WTC11 (cell line): Measurements from ENCODE around the gene WDR64. TPM values are rescaled to one million over a fixed set of nuclear protein-coding genes. Genes with fewer than 3 reads are reported as not detected.

Experiments
- ATAC-seq: fragments of 200-7000 bp; cut with Tn5 transposase; 2 replicates; pipeline ENCODE4 v1.10.0; 2021; ENCODE audit warnings: mild to moderate bottlenecking, moderate library complexity
- CTCF ChIA-PET: fragments of 300-600 bp; sonication (Branson Sonifier 250); formaldehyde crosslinking; loops from one replicate; lab custom pipeline; 2021; ENCODE audit warnings: antibody characterized with exemption; lab: Charles Lee
- POLR2A ChIA-PET: fragments of 350-600 bp; sonication (Branson Sonifier 250); formaldehyde crosslinking; loops from one replicate; lab custom pipeline; 2021; ENCODE audit warnings: antibody characterized with exemption; lab: Charles Lee
- DNase-seq: peaks from one replicate; pipeline ENCODE4 v3.0.0; 2021; ENCODE audit warnings: low spot score
- H3K27ac Mint-ChIP-seq: 2 replicates; pipeline ENCODE4 v1.8.0; 2021; ENCODE audit warnings: mixed read lengths
- H3K27me3 Mint-ChIP-seq: 2 replicates; pipeline ENCODE4 v1.8.0; 2021; ENCODE audit warnings: low read depth, mild to moderate bottlenecking, moderate library complexity, mixed read lengths
- H3K36me3 Mint-ChIP-seq: 2 replicates; pipeline ENCODE4 v1.8.0; 2021; ENCODE audit warnings: mixed read lengths
- H3K4me1 Mint-ChIP-seq: 2 replicates; pipeline ENCODE4 v1.8.0; 2022; ENCODE audit warnings: mixed read lengths
- H3K4me3 Mint-ChIP-seq: 2 replicates; pipeline ENCODE4 v1.8.0; 2021; ENCODE audit warnings: mild to moderate bottlenecking, moderate library complexity, mixed read lengths
- H3K9me3 Mint-ChIP-seq: 2 replicates; pipeline ENCODE4 v1.8.0; 2021; ENCODE audit warnings: mixed read lengths
- ARID4B ChIP-seq: sonication (generic); formaldehyde crosslinking; IDR thresholded peaks from 2 replicates; pipeline ENCODE4 v1.8.0; 2023; ENCODE audit warnings: missing genetic modification reagents, mild to moderate bottlenecking, borderline replicate concordance
- ATF1 ChIP-seq: sonication (generic); formaldehyde crosslinking; IDR thresholded peaks from 2 replicates; pipeline ENCODE4 v1.8.1; 2023; ENCODE audit warnings: mild to moderate bottlenecking, moderate library complexity, missing genetic modification reagents
- CREB1 ChIP-seq: sonication (generic); formaldehyde crosslinking; IDR thresholded peaks from 2 replicates; pipeline ENCODE4 v1.8.0; 2023; ENCODE audit warnings: mild to moderate bottlenecking, missing genetic modification reagents
- E2F4 ChIP-seq: sonication (generic); formaldehyde crosslinking; IDR thresholded peaks from 2 replicates; pipeline ENCODE4 v1.8.1; 2022; ENCODE audit warnings: low read depth, mild to moderate bottlenecking, moderate library complexity, missing genetic modification reagents, borderline replicate concordance
- ERG ChIP-seq: fragments of 250-450 bp; sonication (Bioruptor Pico); IDR thresholded peaks from 2 replicates; pipeline ENCODE4 v1.8.0; 2021; ENCODE audit warnings: mild to moderate bottlenecking
- FOXP4 ChIP-seq: sonication (generic); formaldehyde crosslinking; IDR thresholded peaks from 2 replicates; pipeline ENCODE4 v1.8.0; 2022; ENCODE audit warnings: mild to moderate bottlenecking, missing genetic modification reagents
- GRHL2 ChIP-seq: fragments of 250-450 bp; sonication (Bioruptor Pico); IDR thresholded peaks from 2 replicates; pipeline ENCODE4 v1.8.0; 2022; ENCODE audit warnings: mild to moderate bottlenecking, moderate library complexity; ENCODE audit not compliant: insufficient replicate concordance, severe bottlenecking
- SMAD4 ChIP-seq: sonication (generic); formaldehyde crosslinking; IDR thresholded peaks from 2 replicates; pipeline ENCODE4 v1.8.0; 2022; ENCODE audit warnings: mild to moderate bottlenecking, missing genetic modification reagents
- STAT6 ChIP-seq: sonication (generic); formaldehyde crosslinking; conservative IDR thresholded peaks from 2 replicates; pipeline ENCODE4 v1.8.1; 2023; ENCODE audit warnings: mild to moderate bottlenecking, low read depth, missing genetic modification reagents, moderate library complexity
- TEAD4 ChIP-seq: sonication (generic); formaldehyde crosslinking; IDR thresholded peaks from 2 replicates; pipeline ENCODE4 v1.8.0; 2022; ENCODE audit warnings: mild to moderate bottlenecking, missing genetic modification reagents
- TP53 ChIP-seq: sonication (generic); formaldehyde crosslinking; IDR thresholded peaks from 2 replicates; pipeline ENCODE4 v1.8.1; 2023; ENCODE audit warnings: mild to moderate bottlenecking, missing genetic modification reagents
- ZNF396 ChIP-seq: fragments of 250-450 bp; sonication (Bioruptor Pico); IDR thresholded peaks from 2 replicates; pipeline ENCODE4 v1.8.0; 2021; ENCODE audit warnings: mild to moderate bottlenecking, moderate library complexity, borderline replicate concordance
- ZNF425 ChIP-seq: fragments of 250-450 bp; sonication (Bioruptor Pico); conservative IDR thresholded peaks from 2 replicates; pipeline ENCODE4 v1.9.0; 2021; ENCODE audit warnings: mild to moderate bottlenecking
- ZNF512 ChIP-seq: sonication (generic); formaldehyde crosslinking; IDR thresholded peaks from 2 replicates; pipeline ENCODE4 v1.8.1; 2022; ENCODE audit warnings: missing genetic modification reagents, borderline replicate concordance
- total RNA-seq: library from RNA; stranded (reverse); gene quantifications from 3 replicates; pipeline ENCODE4 v1.2.3, GENCODE V29; 2021

The WDR64 gene
- total RNA-seq, 1 experiment from 2014 or later, result not detected

GRCh38 chr1:241632987-241633386, 19.1 kb upstream of the WDR64 start (continued):
- no peak for TF ChIP-seq ZNF512 (CRISPR knock-in tag)
- TF ChIP-seq ZNF425, result no peak
- TF ChIP-seq ERG (CRISPR knock-in tag), result no peak
- TF ChIP-seq FOXP4 (CRISPR knock-in tag), result no peak

- ChIA-PET CTCF (no interaction called here), POLR2A (no interaction called here)
- H3K27ac Mint-ChIP-seq, result no peak overlapping the region
- H3K4me1 Mint-ChIP-seq, result peaks cover 40% of the 10 kb centered on the region
- no peak overlapping the region for H3K4me3 Mint-ChIP-seq
- peaks cover 2% of the 10 kb centered on the region; the same call in 1 of the 2 replicates for H3K9me3 Mint-ChIP-seq
- ATAC-seq, result no peak
- H3K27me3 Mint-ChIP-seq, result peaks cover 1% of the 10 kb centered on the region; the same call in 1 of the 2 replicates
- DNase-seq, result no peak
- peaks cover 36% of the 10 kb centered on the region for H3K36me3 Mint-ChIP-seq
- TF ChIP-seq TEAD4 (CRISPR knock-in tag), result no peak
- no peak for TF ChIP-seq STAT6 (CRISPR knock-in tag)
- no peak for TF ChIP-seq ATF1 (CRISPR knock-in tag)
- TF ChIP-seq E2F4 (CRISPR knock-in tag), result no peak
- no peak for TF ChIP-seq ARID4B
- no peak for TF ChIP-seq TP53 (CRISPR knock-in tag)
- no peak for TF ChIP-seq CREB1 (CRISPR knock-in tag)
- no peak for TF ChIP-seq SMAD4 (CRISPR knock-in tag)
- no peak for TF ChIP-seq ZNF396 (CRISPR knock-in tag)
- no peak for TF ChIP-seq GRHL2
- TF ChIP-seq ZNF512 (CRISPR knock-in tag), result no peak
Measured at GRCh38 chr1:241635556-241636152, 16.4 kb upstream of the WDR64 start.
